Thymus (tissue), 11 donors: ENCODE measurements around the gene ARHGAP10. TPM values are rescaled to one million over a fixed set of nuclear protein-coding genes. Genes with fewer than 3 reads are reported as not detected.
"Not testable (repeated sequence)": the region's sequence is repeated elsewhere in the genome, so short reads cannot be mapped to it uniquely, and the experiment has no call there.

Experiments used
- DNase-seq, 9 donors: peaks; one replicate each; pipeline ENCODE4 v3.0.0-alpha.2; 2013; ENCODE audit warnings: low spot score in 9 of 9, low read depth in 6 of 9, missing footprints in 1 of 9
- H3K27ac ChIP-seq, 2 donors: one replicate each; pipeline ENCODE4 v1.5.1; 2013; ENCODE audit warnings: control low read depth in 1 of 2, low read depth in 1 of 2, low read length in 1 of 2, mild to moderate bottlenecking in 1 of 2, moderate library complexity in 1 of 2
- H3K27me3 ChIP-seq, 2 donors: one replicate each; pipeline ENCODE4 v1.5.1; 2013; ENCODE audit warnings: low read length in 1 of 2; ENCODE audit not compliant: control insufficient read depth in 2 of 2, insufficient read depth in 1 of 2
- H3K36me3 ChIP-seq, 2 donors: one replicate each; pipeline ENCODE4 v1.5.1; 2013; ENCODE audit warnings: low read length in 1 of 2, mild to moderate bottlenecking in 1 of 2, moderate library complexity in 1 of 2; ENCODE audit not compliant: control insufficient read depth in 2 of 2, insufficient read depth in 2 of 2
- H3K4me1 ChIP-seq, 2 donors: one replicate each; pipeline ENCODE4 v1.5.1; 2013; ENCODE audit warnings: low read length in 2 of 2; ENCODE audit not compliant: control insufficient read depth in 2 of 2, insufficient read depth in 2 of 2
- H3K4me3 ChIP-seq, 2 donors: one replicate each; pipeline ENCODE4 v1.5.1; 2013; ENCODE audit warnings: low read length in 2 of 2, control low read depth in 1 of 2, mild to moderate bottlenecking in 1 of 2
- H3K9me3 ChIP-seq, 2 donors: one replicate each; pipeline ENCODE4 v1.5.1; 2013; ENCODE audit warnings: low read length in 1 of 2, mild to moderate bottlenecking in 1 of 2; ENCODE audit not compliant: control insufficient read depth in 2 of 2, insufficient read depth in 1 of 2
- WGBS: extraction: QIAGEN DNeasy Blood & Tissue Kit; methylation state at CpG from one replicate; pipeline ENCODE4 v1.1.7; 2013; 5-methylcytosine and 5-hydroxymethylcytosine counted together
- polyA plus RNA-seq: library from polyadenylated mRNA; stranded (reverse); fragments of 200-250 nt; gene quantifications from one replicate; pipeline ENCODE4 v1.2.3, GENCODE V29; 2013
- total RNA-seq: library from RNA; stranded (reverse); fragments of 120-200 nt; gene quantifications from one replicate; pipeline ENCODE4 v1.2.4, GENCODE V29; 2013
- donor health status: healthy.

ARHGAP10 gene
- total and polyA plus RNA-seq, 2 donors, result 11.8 to 13.4 TPM

DNA sequence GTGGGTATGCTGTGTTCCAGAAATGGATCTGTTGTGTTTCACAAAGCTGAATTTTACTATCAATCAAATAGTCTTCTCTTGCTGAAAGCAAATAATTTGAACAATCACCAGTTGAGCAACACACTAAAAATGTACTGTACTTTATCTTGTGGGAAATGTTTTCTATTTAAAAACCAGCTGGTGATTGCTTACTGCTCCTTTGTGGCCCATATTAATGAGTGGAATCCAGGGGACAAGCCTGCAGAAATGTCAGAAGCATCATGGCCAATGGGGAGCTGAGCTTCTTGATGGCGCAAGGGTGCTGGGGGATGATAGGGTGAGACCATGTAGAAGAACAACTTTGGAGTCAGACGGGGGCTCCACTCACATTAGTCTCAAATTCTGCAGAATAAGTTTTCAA is 346.2 kb downstream of the ARHGAP10 start:
- Histone ChIP-seq H3K9me3 (peaks cover 8 to 29% of the 10 kb centered on the region in 2 donors), H3K4me3 (no peak overlapping the region), H3K27me3 (no peaks in the 10 kb centered on the region), H3K4me1 (no peaks in the 10 kb centered on the region), H3K36me3 (peaks cover 4 to 12% of the 10 kb centered on the region in 2 donors), H3K27ac (no peak overlapping the region)
- no peak for DNase-seq
- WGBS, result 98% methylated on average over 2 of the region's 2 CpGs

- DNase-seq, result no peak
- peaks cover under 1 to 3% of the 10 kb centered on the region in 2 donors for H3K36me3 ChIP-seq
- 89% methylated on average over 7 of the region's 7 CpGs for WGBS
- H3K9me3 ChIP-seq, result peaks cover 2 to 11% of the 10 kb centered on the region in 2 donors
- no peak overlapping the region for H3K27ac ChIP-seq
- no peaks in the 10 kb centered on the region for H3K27me3 ChIP-seq
- no peak overlapping the region for H3K4me3 ChIP-seq
- H3K4me1 ChIP-seq, result no peaks in the 10 kb centered on the region
Observed at GRCh38 chr4:148079961-148080360, 348.1 kb downstream of the ARHGAP10 start.

DNA sequence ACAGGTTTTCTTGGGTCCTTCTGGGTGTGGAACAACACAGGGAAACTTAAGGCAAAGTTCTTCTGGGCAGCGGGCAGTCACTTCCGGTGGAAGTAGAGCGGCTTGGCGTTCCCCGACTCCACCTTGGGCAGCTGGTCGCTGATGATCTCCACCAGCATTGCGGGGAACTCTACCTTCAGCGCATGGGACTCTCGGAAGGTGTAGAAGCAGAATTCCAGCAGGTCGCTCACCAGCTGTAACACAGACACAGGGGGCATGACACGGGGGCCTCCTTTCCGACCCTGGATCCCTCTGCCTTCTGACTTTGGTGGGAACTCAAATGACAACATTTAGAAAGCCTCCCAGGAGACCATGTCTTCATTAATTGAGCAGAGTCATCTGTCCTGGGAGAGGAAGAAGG is 349.4 kb downstream of the ARHGAP10 start:
- H3K36me3 ChIP-seq, result peaks cover 0 to 3% of the 10 kb centered on the region in 2 donors
- WGBS, result 99% methylated on average over 12 of the region's 12 CpGs
- no peak overlapping the region for H3K4me3 ChIP-seq
- DNase-seq, result no peak
- peaks cover 0 to 10% of the 10 kb centered on the region in 2 donors for H3K9me3 ChIP-seq
- H3K27me3 ChIP-seq, result no peaks in the 10 kb centered on the region
- H3K27ac ChIP-seq, result no peak overlapping the region
- H3K4me1 ChIP-seq, result no peaks in the 10 kb centered on the region

GRCh38 chr4:148081745-148082144 is 349.9 kb downstream of the ARHGAP10 start:
- Histone ChIP-seq H3K4me3 (no peak overlapping the region), H3K27ac (no peak overlapping the region), H3K9me3 (peaks cover 0 to 10% of the 10 kb centered on the region in 2 donors), H3K27me3 (no peaks in the 10 kb centered on the region), H3K4me1 (no peaks in the 10 kb centered on the region), H3K36me3 (no peaks in the 10 kb centered on the region)
- no peak for DNase-seq
- WGBS, result 98% methylated on average over 3 of the region's 3 CpGs

DNA sequence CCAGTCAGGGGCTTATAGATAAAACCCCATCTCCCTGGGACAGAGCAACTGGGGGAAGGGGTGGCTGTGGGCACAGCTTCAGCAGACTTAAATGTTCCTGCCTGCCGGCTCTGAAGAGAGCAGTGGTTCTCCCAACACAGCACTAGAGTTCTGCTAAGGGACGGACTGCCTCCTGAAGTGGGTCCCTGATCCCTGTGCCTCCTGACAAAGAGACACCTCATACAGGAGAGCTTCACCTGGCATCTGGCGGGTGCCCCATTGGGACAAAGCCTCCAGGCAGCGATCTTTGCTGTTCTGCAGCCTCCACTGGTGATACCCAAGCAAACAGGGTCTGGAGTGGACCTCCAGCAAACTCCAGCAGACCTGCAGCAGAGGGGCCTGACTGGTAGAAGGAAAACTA is 351.2 kb downstream of the ARHGAP10 start:
- not testable (repeated sequence) for H3K4me3 ChIP-seq, DNase-seq, H3K36me3 ChIP-seq, H3K27ac ChIP-seq, H3K27me3 ChIP-seq, H3K4me1 ChIP-seq
- 99% methylated on average over 4 of the region's 4 CpGs for WGBS
- peaks cover 0 to 10% of the 10 kb centered on the region in 2 donors for H3K9me3 ChIP-seq

DNA sequence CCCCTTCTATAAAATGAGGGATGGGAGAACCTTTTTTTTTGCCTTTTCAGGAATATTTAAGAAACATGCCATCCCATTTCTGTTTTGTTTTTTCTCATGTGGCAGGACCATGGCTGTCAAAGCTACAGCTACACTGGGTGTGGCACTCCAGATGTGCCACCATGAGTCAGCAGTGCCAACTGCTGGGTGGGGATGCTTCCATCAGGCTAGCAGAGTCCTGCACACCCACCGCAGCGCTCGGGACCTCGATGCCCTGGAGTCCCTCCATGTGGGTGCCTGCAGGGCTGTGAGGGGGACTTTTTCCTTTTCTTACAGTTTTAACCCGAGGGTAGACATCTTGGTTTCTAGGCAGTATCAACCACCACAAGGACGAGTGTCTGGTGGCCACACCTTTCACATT is 357.7 kb downstream of the ARHGAP10 start:
- Histone ChIP-seq H3K4me3 (no peak overlapping the region), H3K4me1 (no peaks in the 10 kb centered on the region), H3K27ac (no peak overlapping the region), H3K9me3 (no peaks in the 10 kb centered on the region), H3K27me3 (no peaks in the 10 kb centered on the region), H3K36me3 (no peaks in the 10 kb centered on the region)
- no peak for DNase-seq
- WGBS, result 94% methylated on average over 6 of the region's 6 CpGs

DNA sequence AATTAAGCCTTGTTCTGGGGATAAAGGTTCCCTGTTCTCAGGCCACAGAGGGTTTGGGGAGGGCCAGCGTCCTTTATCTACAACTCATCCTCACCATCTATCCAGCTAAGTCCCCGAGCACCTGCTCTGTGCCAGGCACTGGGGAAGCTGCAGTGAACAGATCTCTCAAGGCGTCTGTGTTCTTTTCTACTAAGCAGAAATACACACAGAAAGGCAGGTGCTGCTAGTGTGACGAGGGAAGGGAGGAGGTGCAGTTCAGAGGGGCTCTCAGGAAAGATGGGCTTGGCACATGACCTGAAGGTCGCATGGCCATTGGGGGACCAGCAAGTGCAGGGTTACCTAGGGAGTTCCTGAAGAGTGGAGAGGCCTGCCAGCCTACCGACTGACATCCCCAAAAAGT is 358.1 kb downstream of the ARHGAP10 start:
- Histone ChIP-seq H3K36me3 (no peaks in the 10 kb centered on the region), H3K27ac (no peak overlapping the region), H3K27me3 (no peaks in the 10 kb centered on the region), H3K4me1 (no peaks in the 10 kb centered on the region), H3K4me3 (no peak overlapping the region), H3K9me3 (no peaks in the 10 kb centered on the region)
- DNase-seq, result no peak
- 95% methylated on average over 6 of the region's 6 CpGs for WGBS

- no peak overlapping the region for H3K4me3 ChIP-seq
- no peak for DNase-seq
- H3K36me3 ChIP-seq, result no peaks in the 10 kb centered on the region
- WGBS, result 98% methylated on average over 17 of the region's 17 CpGs
- H3K9me3 ChIP-seq, result no peaks in the 10 kb centered on the region
- no peak overlapping the region for H3K27ac ChIP-seq
- H3K4me1 ChIP-seq, result no peaks in the 10 kb centered on the region
- no peaks in the 10 kb centered on the region for H3K27me3 ChIP-seq
Observed at GRCh38 chr4:148090503-148091476, 358.9 kb downstream of the ARHGAP10 start.

- DNase-seq, result no peak
- H3K36me3 ChIP-seq, result no peaks in the 10 kb centered on the region
- no peak overlapping the region for H3K27ac ChIP-seq
- H3K4me3 ChIP-seq, result no peak overlapping the region
- 96% methylated on average over 4 of the region's 4 CpGs for WGBS
- no peaks in the 10 kb centered on the region for H3K4me1 ChIP-seq
- H3K9me3 ChIP-seq, result no peaks in the 10 kb centered on the region
- H3K27me3 ChIP-seq, result no peaks in the 10 kb centered on the region
Observed at GRCh38 chr4:148091896-148092295, 360.0 kb downstream of the ARHGAP10 start.
